NCI-H460 (cell line): ENCODE data around the gene FCRLA. TPM values are rescaled to one million over a fixed set of nuclear protein-coding genes. Genes with fewer than 3 reads are reported as not detected.
"Not testable (repeated sequence)": the region's sequence is repeated elsewhere in the genome, so short reads cannot be mapped to it uniquely, and the experiment has no call there.

Experiments used
- DNase-seq: peaks from one replicate; pipeline ENCODE4 v3.0.0-alpha.2; 2016; ENCODE audit warnings: low read depth; ENCODE audit errors: extremely low read depth
- total RNA-seq: library from RNA; depleted of rRNA; stranded (reverse); fragments of >200 nt; shearing (Covaris generic); gene quantifications from 2 replicates; pipeline ENCODE4 v1.2.3, GENCODE V29; 2014

Gene FCRLA
- total RNA-seq, 1 experiment from 2014 or later, result 0.20 TPM

- DNase-seq, result no peak
These were observed 1.5 kb upstream of the FCRLA start for GRCh38 chr1:161705537-161705936.

- no peak for DNase-seq
These were observed 932 bp upstream of the FCRLA start for GRCh38 chr1:161706113-161706481.

- DNase-seq, result no peak
These were observed 474 bp downstream of the FCRLA start for GRCh38 chr1:161707503-161707902.

- DNase-seq, result no peak
These were observed 2.3 kb downstream of the FCRLA start for GRCh38 chr1:161709373-161709772.

GRCh38 chr1:161710560-161710959 is 3.5 kb downstream of the FCRLA start:
- peak; percentile 23 for DNase-seq

GRCh38 chr1:161718559-161719324 is 11.7 kb downstream of the FCRLA start:
- no peak for DNase-seq

- no peak for DNase-seq
These were observed 12.2 kb downstream of the FCRLA start for GRCh38 chr1:161719325-161719611.

GRCh38 chr1:161720422-161720821 is 13.4 kb downstream of the FCRLA start:
- no peak for DNase-seq

- DNase-seq, result no peak
These were observed 14.1 kb downstream of the FCRLA start, which contains the start of gene FCRLB for GRCh38 chr1:161720956-161721737. Gene FCRLB, plus strand, starts transcription at chr1:161721544. Its CDS starts 1,129 bp downstream, at chr1:161722673.

GRCh38 chr1:161721738-161722343 is 14.8 kb downstream of the FCRLA start:
- DNase-seq, result no peak

GRCh38 chr1:161722406-161722805 is 15.4 kb downstream of the FCRLA start:
- DNase-seq, result no peak

- DNase-seq, result no peak
These were observed 16.6 kb downstream of the FCRLA start for GRCh38 chr1:161723459-161724141.

GRCh38 chr1:161725258-161725907 is 18.4 kb downstream of the FCRLA start:
- DNase-seq, result not testable (repeated sequence)

GRCh38 chr1:161725908-161726472 is 19.0 kb downstream of the FCRLA start:
- DNase-seq, result peak; percentile 28

GRCh38 chr1:161726473-161727255 is 19.6 kb downstream of the FCRLA start:
- peak; percentile 83 for DNase-seq

GRCh38 chr1:161727256-161727924 is 20.4 kb downstream of the FCRLA start:
- no peak for DNase-seq

GRCh38 chr1:161728376-161729226 is 21.6 kb downstream of the FCRLA start:
- DNase-seq, result no peak

GRCh38 chr1:161730050-161730564 is 23.1 kb downstream of the FCRLA start:
- no peak for DNase-seq
